ELF-1 (cell line): ENCODE measurements around the gene NDST1.
"Not testable (repeated sequence)": the region's sequence is repeated elsewhere in the genome, so short reads cannot be mapped to it uniquely, and the experiment has no call there.

Experiments used
- DNase-seq: peaks from one replicate; pipeline ENCODE4 v3.0.0-alpha.2; 2016; ENCODE audit warnings: low read depth, low spot score

The NDST1 gene

DNA sequence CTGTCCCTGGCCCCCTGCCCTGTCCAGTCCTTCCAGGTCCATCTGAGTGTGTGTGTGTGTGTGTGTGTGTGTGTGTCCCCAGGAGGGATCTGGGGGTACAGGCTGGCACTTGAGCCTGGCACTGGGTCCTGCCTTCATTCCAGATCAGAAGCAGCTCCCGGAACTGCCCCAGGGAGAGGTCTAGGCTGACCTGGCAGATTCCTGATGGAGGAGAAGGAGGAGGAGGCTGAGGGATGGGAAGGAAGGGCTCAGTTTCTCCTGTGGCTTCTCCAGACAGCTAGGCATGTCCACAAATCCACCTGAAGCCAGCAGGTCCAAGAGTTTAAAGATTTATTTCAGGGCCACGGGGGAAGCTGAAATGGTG is 328 bp downstream of the NDST1 start:
- no peak for DNase-seq

DNA sequence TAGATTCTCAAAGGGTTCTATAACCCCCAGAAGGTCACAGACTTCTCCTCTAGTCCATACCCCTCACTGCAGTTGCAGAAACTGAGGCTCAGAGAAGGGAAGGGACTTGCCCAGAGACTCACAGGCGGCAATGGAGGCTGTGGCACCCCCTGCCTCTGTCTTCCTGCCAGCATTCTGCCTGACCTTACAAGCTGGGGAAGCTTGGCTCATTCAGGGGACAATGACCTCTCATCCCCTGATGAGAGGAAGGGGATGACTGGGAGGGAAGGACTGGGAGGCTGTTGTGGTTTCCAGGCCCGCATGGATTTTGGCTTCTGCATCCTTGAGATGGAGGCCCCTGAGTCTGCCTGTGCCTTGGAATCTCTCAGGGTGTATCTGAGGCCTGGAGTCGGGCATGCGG is 897 bp downstream of the NDST1 start:
- DNase-seq: no peak

- DNase-seq: no peak
Observed at GRCh38 chr5:150509992-150510391, 2.1 kb downstream of the NDST1 start.

GRCh38 chr5:150510460-150511263 is 2.7 kb downstream of the NDST1 start:
- no peak for DNase-seq

DNA sequence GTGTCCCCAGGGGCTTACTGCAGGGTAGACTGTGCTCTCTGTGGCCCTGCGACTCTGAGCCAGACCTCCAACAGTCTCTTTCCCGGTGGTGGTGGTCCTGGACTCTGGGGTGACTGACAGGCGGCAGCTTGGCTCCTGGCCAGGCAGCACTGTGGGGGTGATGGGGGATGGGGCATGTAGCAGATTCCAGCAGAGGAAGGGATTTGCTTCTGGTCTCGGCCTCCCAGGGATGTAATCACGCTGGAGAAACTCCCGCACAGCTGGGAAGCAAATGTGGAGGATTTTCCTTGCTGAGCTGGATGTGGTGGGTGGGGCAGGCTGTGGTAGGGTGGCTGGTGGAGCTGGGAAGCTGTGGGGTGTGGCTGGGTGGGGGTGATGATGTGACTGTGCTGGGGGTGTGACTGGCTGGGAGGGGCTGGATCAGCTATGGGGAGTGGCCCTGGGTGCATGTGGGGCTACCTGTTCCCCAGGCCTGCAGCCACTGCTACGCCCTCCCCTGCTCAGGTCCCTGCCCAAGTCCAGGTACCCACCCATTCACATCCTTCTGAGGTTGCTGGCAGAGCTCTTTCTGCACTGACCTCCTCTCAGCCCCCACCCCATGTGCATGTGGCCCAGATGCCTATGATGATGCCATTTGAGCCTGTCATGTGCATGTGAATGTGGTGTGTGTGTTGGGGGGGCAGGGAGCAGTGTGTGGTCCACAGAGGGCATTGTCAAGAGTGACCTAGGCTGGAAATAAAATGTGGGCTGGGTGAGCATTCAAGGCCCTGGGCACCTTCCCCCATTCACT is 3.8 kb downstream of the NDST1 start:
- peak; percentile 71 for DNase-seq

- no peak for DNase-seq
Observed at GRCh38 chr5:150512368-150512747, 4.4 kb downstream of the NDST1 start.

GRCh38 chr5:150513375-150514309 is 5.7 kb downstream of the NDST1 start:
- DNase-seq: peak; percentile 54

DNA sequence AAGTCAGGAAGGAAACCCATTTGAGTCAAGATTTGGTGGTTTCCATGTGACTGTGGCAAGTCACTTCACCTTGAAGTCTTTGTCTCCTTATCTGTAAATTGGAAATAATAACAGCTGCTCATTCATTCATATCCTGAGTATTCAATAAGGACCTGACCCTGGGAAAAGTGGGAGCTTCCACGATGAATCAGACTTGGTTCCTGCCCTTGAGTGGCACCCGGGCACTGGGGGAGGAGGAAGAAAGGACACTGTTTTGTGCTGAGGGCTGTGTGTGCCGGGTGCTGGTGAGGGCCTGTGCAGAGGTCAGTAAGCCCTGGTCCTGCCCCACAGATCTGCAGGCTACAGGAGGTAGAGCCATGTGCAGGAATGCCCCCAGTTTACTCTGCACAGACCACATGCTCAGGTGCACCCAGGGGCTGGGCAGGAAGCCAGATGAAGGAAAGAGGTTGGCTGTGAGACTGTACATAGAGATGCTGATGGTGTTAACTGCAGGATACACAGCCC is 6.8 kb downstream of the NDST1 start:
- no peak for DNase-seq

- DNase-seq: no peak
Observed at GRCh38 chr5:150515446-150515845, 7.5 kb downstream of the NDST1 start.

- no peak for DNase-seq
Observed at GRCh38 chr5:150516011-150516410, 8.1 kb downstream of the NDST1 start.

GRCh38 chr5:150517272-150518152 is 9.6 kb downstream of the NDST1 start:
- no peak for DNase-seq

DNA sequence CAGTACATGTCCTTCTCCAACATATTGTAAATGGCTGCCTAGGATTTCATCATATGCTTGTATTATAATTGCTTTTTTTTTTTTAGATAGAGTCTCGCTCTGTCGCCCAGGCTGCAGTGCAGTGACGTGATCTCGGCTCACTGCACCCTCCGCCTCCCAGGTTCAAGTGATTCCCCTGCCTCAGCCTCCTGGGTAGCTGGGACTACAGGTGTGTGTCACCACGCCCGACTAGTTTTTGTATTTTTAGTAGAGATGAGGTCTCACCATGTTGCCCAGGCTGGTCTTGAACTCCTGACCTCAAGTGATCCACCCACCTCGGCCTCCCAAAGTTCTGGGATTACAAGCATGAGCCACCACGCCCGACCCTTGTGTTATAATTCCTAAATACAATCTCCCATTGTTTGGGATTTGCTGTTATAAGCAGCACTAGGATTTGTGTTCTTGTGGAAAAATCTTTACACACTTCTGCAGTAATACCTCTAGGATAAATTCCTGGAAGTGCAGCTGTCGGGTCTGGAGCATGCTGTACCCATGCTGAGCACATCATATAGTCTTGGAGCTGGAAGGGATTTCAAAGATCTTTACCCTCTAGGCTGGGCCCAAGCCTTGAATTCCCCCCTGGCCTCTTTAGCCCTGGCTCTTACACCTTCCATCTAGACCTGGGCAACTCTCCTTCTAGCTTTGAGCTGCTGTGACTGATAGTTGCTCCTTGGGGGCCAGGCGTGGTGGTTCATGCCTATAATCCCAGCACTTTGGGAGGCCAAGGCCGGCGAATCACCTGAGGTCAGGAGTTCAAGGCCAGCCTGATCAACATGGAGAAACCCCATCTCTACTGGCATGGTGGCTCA is 11.0 kb downstream of the NDST1 start:
- DNase-seq: not testable (repeated sequence)

GRCh38 chr5:150519560-150519945 is 11.6 kb downstream of the NDST1 start:
- no peak for DNase-seq

- no peak for DNase-seq
Observed at GRCh38 chr5:150519978-150520377, 12.0 kb downstream of the NDST1 start.

GRCh38 chr5:150520747-150521521 is 13.0 kb downstream of the NDST1 start:
- no peak for DNase-seq

DNA sequence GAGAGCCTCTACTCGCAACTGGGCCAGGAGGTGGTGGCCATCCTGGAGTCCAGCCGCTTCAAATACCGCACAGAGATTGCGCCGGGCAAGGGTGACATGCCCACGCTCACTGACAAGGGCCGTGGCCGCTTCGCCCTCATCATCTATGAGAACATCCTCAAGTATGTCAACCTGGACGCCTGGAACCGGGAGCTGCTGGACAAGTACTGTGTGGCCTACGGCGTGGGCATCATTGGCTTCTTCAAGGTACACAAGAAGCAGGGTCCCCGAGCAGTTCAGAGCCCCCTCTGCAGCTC is 13.5 kb downstream of the NDST1 start:
- DNase-seq: no peak

GRCh38 chr5:150521939-150522503 is 14.1 kb downstream of the NDST1 start:
- DNase-seq: no peak

GRCh38 chr5:150522504-150523414 is 14.8 kb downstream of the NDST1 start:
- DNase-seq: no peak
